ENCODE measurements around the gene ADM2.
A peak's percentile ranks its signal among the peaks of the same experiment; 100 is the strongest.
"Not testable (repeated sequence)": the region's sequence is repeated elsewhere in the genome, so short reads cannot be mapped to it uniquely, and the experiment has no call there.

Gene ADM2

DNA sequence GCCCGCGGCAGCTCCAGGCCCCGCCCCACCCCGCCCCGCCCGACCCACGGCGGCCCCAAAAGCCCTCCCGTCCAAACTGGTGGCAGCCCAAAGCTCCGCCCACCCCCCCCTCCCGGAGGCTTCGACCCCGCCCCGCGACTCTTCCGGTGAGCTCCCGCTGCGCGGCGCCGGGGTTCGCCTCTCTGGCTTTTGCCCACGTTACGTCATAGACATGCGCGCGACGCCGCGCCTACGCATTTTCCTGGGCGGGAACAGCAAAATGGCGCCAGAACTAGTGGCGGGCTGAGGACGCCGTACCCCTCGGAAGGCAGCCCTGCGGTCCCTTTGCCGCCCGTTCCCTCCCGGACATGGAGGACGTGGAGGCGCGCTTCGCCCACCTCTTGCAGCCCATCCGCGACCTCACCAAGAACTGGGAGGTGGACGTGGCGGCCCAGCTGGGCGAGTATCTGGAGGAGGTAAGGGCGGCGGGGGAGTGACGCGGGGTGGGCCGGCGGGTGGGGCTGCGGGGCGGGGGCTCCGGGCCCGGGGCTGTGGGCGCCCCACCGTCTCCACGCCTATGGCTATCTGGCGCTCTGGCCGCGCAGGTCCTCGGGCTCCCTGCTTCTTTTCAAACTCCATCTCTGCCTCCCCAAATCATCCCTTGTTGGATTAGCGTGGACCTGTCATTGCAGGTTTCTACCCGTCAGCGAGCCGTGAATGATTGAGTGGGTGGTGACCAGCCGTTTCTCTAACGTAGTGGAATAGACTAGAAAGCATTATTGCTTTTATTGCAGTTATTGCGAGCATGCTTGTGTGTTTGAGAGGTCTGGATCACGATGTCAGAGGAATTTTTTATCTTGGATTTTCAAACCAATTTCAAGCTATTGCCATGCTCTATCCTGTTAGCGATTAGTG lies 26.9 kb downstream of the ADM2 start, which contains the start of gene NCAPH2:
NCAPH2 (plus strand) TSS at position 234 of the 894 bp plus-strand sequence; CDS start at position 348, 114 bp downstream.
- peak; percentile 97 for DNase-seq

DNA sequence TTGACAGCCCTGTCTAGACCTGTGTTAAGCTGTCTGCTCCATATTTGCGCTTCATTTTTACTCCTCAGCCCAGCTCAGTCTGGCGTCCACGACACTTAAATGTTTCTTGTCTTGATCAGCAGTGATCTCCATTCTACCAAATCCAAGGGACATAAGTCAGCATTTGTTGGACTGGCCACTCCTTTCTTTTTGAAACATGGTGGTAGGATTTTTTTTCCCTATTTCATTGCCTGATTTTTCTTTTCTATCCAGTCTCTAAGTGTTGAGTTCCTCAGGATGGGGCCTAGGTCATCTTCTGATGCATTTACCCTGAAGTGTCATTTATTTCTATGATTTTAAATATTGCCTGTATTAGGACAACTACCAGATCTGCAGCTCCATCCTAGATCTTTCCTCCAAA lies 27.6 kb downstream of the ADM2 start:
- DNase-seq, result no peak

DNA sequence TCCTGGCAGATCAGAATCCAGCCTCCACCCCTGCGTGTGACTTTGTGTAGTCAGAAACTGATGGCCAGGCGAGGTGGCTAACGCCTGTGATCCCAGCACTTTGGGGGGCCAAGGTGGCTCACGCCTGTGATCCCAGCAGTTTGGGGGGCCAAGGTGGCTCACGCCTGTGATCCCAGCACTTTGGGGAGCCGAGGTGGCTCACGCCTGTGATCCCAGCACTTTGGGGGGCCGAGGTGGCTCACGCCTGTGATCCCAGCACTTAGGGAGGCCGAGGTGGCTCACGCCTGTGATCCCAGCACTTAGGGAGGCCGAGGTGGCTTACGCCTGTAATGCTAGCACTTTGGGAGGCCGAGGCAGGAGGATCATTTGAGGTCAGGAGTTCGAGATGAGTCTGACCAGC lies 31.8 kb downstream of the ADM2 start:
- DNase-seq, result no peak

DNA sequence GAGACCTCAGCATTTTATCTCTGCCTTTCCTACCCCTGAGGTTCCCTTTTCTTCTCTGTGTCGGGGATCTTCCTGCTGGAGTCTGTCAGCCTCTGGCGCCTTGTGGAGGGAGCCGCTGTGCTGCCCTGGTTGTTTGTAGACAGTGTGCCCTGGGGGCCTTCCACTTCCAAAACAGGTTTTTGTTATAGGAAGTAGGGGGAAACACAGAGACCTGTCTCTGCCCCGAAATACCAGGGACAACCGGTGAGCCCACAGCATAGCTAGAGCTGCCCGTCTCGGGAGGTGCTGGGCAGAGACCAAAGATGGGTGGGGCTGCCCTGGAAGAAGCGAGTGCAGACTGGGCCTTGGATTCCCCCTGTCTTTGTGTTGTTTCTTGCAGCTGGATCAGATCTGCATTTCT lies 34.7 kb downstream of the ADM2 start:
- no peak for DNase-seq

DNA sequence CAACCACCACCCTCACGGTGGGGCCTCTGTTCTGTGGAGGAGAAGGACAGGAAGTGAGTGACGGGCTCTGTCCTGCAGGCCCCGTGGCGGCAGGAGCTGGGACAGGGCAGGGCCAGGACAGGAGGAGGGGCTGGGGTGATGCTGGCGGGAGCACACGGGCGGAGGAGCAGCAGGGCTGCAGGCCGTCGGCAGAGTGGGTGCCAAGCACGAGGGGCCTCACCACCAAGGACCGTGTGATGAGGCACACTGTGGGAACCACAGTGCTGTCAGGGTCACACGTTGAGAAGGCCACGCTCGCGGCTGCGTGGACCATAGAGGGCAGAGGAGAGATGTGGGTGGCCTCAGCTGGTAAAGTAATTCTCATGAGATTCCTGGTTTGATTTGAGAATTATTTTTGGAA lies 35.5 kb downstream of the ADM2 start:
- DNase-seq, result no peak

DNA sequence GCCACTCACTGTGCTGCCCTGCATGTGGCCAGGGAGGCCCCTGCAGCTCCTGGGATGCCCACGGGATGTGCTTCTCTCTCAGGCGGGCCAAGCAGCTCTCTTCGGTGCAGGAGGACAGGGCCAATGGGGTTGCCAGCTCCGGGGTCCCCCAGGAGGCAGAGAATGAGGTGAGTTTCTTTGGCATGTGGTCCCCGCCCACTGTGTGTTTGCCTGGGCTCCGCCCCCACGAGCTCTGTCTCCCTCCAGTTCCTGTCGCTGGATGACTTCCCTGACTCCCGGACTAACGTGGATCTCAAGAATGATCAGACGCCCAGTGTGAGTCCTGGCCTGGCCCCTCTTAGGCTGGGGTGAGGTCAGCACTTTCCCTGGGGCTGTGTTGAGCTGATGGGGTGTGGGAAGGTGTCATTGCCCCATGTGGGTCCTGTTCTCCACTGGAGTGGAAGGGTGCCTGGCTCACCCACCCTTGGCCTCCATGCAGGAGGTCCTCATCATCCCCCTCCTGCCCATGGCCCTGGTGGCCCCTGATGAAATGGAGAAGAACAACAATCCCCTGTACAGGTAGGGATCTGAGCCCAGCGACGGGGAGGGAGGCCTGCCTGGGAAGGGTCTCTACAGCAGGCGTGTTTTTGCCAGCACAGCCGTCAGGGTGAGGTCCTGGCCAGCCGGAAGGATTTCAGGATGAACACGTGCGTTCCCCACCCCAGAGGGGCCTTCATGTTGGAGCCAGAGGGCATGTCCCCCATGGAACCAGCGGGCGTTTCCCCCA lies 36.3 kb downstream of the ADM2 start:
- no peak for DNase-seq

DNA sequence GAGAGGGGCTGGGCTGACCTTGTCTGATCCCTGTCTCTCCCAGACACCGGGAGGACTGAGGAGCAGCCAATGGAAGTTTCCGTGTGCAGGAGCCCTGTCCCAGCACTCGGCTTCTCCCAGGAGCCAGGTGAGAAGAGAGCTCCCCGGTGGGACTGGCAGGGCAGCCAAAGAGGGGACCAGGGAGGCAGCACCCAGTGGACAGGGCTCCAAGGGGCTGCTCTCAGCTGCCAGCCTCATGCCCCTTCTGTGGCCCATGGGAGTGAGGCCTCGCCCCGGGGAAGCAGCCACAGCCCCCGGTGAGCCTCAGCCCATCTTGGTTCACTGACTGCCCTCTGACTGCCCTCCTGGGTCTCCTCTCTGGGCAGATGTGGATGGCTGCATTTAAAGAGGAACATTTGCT lies 37.3 kb downstream of the ADM2 start:
- DNase-seq, result no peak

DNA sequence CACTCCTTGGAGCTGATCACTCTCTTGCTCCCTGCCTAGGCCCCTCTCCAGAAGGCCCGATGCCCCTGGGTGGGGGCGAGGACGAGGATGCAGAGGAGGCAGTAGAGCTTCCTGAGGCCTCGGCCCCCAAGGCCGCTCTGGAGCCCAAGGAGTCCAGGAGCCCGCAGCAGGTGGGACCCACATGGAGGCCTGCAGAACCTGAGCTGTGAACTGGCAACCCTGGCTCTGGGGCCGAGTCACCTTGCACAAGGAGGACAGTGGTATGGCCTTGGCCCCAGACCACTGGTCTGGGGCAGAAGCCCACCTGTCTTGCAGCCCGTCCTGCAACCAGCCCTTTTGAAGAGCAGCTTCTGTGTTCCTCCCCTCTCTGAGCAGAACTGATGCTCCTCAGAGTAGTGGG lies 37.8 kb downstream of the ADM2 start:
- no peak for DNase-seq

DNA sequence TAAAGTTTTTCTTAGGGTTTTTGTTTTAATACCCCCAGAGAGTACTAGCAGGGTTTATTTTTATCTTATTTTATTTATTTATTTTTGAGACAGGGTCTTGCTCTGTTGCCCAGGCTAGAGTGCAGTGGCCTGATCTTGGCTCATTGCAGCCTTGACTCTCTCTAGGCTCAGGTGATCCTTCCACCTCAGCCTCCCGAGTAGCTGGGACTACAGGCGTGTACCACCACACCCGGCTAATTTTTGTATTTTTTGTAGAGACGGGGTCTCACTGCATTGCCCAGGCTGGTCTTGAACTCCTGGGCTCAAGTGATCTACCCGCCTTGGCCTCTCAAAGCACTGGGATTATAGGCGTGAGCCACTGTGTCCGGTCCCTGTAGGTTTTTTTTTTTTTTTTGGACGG lies 38.8 kb downstream of the ADM2 start:
- not testable (repeated sequence) for DNase-seq

DNA sequence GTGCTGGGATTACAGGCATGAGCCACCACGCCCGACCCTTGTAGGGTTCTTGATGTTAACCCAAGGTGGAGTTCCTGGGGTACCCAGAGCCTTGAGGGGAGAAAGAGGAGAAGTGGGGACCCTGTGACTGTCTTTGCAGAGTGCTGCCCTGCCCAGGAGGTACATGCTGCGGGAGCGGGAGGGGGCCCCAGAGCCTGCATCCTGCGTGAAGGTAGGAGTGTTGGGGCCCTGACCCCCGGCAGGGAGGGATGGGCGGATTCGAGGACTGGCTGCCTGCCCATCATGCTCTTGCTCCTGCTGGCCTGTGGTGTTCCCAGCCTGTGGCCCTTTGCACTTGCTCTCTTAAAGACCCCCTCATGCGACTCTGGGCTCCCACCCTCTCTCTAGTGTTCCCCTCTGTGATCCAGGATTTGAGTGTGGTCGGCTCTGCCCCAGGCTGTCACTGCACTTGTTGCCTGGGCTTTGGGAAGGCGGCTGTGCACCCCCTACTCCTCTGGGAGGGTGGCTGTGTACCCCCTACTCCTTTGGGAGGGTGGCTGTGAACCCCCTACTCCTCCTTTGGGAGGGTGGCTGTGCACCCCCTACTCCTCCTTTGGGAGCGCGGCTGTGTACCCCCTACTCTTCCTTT lies 39.6 kb downstream of the ADM2 start:
- DNase-seq, result no peak

DNA sequence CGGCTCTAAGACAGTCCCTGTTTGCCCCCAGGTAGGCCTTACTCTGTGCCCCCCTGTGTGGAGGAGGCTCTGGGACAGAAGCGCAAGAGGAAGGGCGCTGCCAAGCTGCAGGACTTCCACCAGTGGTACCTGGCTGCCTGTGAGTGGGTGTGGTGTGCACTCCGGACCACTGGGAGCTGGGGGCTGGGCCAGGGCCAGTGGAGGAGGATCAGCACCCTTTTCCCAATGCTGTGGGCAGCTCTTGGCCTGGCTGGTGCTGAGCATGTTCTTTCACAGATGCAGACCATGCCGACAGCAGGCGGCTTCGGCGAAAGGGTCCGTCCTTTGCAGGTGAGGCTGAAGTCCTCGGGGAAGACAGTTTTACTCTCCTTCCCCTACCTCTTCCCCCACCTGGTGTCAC lies 40.4 kb downstream of the ADM2 start:
- DNase-seq, result no peak

DNA sequence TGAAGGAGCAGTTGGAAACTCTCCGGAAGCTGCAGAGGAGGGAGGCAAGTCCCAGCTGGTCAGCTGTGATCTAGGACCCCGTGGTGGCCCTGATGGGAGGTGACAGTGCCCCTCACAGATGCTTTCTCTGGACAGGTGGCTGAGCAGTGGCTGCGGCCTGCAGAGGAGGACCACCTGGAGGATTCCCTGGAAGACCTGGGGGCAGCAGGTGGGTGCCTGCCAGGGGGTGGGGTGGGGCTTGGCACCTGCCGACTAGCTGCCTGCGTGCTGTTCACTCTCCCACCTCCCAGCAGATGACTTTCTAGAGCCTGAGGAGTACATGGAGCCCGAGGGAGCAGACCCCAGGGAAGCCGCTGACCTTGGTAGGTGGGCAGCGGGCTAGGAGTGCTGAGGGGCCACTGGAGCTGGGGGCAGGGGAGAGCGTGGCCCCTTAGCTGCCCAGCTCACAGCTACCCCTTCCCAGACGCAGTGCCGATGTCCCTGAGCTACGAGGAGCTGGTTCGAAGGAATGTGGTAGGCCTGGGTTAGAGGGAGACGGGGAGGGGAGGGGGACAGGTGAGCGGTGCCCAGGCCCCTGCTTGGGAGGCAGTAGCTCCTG lies 41.0 kb downstream of the ADM2 start:
- DNase-seq, result no peak

DNA sequence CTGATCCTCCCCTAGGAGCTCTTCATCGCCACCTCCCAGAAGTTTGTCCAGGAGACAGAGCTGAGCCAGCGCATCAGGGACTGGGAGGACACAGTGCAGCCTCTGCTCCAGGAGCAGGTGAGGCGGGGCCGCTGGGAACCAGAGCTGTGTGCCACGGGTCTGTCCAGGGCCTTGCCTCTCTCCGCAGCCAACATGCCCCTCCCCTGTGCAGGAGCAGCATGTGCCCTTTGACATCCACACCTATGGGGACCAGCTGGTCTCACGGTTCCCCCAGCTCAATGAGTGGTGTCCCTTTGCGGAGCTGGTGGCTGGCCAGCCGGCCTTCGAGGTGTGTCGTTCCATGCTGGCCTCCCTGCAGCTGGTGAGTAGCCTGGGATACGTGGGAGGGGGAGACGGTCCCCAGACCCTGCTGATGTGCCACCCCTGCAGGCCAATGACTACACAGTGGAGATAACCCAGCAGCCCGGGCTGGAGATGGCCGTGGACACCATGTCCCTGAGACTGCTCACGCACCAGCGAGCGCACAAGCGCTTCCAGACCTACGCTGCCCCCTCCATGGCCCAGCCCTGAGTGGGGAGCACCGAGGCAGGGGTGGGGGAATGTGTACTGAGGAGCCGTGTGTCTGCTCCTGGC lies 41.6 kb downstream of the ADM2 start:
- no peak for DNase-seq

DNA sequence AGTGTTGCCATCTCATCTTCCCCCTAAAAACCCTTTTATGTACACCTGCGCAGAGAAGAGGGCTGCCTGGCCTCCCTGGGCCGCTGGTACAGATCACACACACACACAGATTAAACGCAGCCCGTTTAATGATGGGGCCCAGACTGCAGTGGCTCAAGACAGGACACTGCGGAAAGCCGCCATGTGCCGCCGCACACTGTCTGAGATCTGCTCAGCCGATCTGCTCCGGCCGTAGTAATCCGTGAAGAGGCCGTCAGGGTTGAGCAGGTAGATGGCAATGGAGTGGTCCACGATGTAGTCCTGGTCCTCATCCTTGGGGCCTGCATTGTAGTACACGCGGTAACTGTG lies 42.1 kb downstream of the ADM2 start:
- no peak for DNase-seq

DNA sequence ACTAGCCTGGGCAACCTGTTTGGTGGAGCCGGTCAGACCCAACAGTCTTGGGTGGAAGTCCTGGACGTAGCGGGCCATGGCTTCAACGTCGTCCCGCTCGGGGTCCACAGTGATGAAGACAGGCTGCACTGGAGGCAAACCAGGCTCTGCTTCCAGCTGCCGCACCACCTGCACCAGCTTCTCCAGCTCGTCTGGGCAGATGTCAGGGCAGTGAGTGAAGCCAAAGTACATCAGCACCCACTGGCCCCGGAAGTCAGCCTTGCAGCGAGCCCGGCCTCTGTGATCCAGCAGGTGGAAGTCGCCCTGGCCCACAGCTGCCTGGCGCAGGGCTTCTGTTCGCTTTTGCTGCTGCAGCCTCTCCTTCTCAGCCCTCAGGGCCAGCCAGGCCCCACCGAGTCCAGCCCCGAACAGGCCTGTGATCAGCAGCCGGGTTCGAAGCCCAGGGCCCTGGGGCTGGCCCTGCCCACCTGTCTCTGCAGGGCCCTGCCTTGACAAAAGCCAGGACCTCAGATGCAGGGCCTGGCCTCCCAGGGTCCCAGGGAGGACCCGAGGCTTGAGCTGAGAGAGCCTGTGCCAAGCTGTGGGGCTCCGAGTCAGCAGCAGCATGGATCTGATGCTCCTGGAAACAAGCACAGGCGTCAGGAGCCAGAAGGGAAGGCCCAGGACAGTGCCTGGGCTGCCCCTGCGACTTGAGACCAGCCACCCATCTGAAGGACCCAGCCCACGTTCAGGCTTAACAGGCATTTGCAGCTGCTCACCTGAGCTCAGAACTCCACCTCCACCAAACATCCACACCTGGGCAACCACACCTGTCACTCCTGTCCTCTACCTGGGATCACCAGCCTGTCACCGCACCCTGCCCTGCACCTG lies 42.7 kb downstream of the ADM2 start:
- no peak for DNase-seq

DNA sequence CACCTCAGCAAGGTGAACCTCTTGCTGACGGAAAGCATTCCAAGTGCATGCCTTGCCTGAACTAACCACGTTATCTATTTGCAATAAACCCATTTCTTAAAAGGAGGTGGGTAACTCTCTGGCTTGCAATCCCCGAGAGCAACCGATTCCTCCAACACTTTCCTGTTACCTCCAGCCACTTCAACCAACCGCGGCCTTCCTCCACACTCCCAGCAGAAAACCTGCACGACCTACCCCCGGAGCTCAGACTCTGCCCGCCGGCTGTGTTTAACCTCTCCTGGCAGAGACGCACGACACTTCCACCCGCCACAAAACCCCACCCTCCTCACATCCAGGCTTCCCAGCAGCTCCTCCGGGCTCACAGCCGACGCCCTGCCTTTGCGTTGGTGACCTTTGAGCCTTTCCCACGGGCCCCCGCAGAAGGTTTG lies 43.3 kb downstream of the ADM2 start:
- no peak for DNase-seq

DNA sequence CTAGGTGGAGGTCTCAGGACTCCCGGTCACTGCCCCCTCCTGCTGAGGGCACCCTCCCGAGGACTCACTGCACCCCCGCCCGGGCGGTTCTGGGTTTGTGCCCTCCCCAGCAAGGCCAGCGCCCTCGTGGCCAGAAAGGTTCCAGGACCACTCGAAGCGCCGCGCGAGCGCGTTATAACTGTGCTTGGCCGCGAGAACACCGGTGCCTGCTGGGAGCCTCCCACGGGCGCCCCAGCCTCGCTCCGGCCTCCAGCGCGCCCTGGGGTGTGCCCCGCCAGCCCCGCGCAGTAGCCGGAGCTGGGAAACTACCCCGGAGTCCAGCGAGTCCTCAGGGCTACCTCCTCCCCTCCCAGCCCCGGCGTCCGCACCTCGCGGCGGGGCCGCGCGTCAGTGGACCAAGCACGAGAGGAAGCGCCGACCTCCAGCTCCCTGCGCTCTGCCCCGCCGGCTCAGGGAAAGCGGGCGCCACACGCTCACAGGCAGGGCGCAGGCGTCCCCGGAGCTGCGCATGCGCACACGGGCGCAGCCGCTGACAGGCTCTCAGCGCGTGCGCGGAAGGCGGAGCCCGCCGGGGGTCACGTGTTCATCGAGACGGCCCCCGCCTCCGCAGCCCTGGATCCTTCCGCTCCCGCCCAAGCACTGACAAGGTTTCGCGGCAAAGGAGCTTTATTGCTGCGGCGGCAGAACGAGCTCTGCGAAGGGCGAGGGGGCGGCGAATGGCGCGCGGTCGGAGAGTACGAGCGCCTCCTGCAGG lies 43.9 kb downstream of the ADM2 start, which contains the start of gene SCO2:
SCO2 (minus strand) TSS at position 495 of the 754 bp plus-strand sequence. CDS start 1,187 bp downstream, outside the sequence.
- DNase-seq, result peak; percentile 95

DNA sequence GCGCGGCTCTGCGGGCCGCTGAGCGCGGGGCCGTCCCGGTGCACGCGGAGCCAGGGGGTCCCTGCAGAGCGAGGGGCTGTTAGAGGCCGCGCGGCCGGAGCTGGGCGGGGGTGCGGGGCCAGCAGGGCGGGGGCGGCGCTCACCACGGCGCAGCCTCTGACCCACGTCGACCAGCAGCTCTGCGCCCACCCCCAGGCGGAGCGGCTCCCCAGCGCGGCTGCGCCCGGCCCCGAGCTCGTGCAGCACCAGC lies 44.4 kb downstream of the ADM2 start:
- DNase-seq, result no peak

DNA sequence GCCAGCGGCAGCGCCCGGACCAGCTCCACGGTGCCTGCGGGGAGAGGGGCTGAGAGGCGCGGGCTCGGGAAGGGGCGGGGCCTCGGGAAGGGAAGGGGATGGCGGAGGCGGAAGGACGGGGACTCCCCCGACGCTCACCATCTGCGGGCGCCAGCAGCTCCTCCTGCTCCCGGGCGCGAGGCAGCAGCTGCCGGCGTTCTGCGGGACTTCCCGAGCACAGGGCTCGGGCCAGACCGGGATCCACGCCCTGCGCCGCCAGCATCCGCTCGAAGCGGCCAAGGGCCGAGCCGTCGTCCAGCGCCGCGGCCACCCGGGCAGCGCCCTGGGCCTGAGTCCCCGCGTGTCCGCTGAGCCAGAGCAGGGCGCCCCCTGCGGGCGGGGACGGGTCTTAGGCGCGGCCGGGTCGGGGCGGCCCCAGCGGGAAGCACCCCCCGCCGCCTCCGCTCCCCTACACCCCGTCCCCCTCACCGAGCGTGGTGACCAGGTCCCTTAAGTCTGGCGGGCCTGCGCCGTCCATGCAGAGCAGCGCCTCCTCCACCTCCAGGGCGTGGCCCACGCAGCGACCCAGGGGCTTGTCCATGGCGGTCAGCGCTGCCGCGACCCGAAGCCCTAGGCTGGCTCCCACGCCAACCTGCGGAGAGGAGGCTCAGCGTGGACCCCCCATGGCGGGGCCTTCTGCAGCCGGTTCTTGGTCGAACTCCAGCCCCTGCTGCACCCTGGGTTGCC lies 44.9 kb downstream of the ADM2 start:
- peak; percentile 26 for DNase-seq
